Sciatic nerve (tissue), 2 donors: ENCODE results near the gene C9orf78. TPM values are rescaled to one million over a fixed set of nuclear protein-coding genes. Genes with fewer than 3 reads are reported as not detected.
"Not testable (repeated sequence)": the region's sequence is repeated elsewhere in the genome, so short reads cannot be mapped to it uniquely, and the experiment has no call there.

ENCODE experiments used
- ATAC-seq: fragments of 200-7000 bp; cut with Tn5 transposase; one replicate; pipeline ENCODE4 v1.9.1; 2020; ENCODE audit warnings: mild to moderate bottlenecking, moderate library complexity
- DNase-seq: peaks from one replicate; pipeline ENCODE4 v3.0.0-alpha.2; 2020; ENCODE audit warnings: low spot score
- intact Hi-C: fragments of 100-400 bp; cut with DNase I; formaldehyde crosslinking; loops from one replicate; pipeline ENCODE4 v1.14.2; 2022
- microRNA-seq: library from miRNA; unstranded; fragments of <30 nt; microRNA quantifications from one replicate; pipeline ENCODE4 v1.2.0, GENCODE V29; 2020
- total RNA-seq: library from RNA; stranded (reverse); fragmentation: NEBNext Ultra II Directional; extraction: Animal tissue kit (Norgen Biotek cat#: 25700); gene quantifications from one replicate; pipeline ENCODE4 v1.2.1, GENCODE V29; 2021
- donor health status: DM: no; HTN: no; CAD: no.
- donor health status: DM: no; HTN: no; CAD: no.

C9orf78 gene
- total RNA-seq, 1 donor from 2014 or later, result 38.6 TPM

DNA sequence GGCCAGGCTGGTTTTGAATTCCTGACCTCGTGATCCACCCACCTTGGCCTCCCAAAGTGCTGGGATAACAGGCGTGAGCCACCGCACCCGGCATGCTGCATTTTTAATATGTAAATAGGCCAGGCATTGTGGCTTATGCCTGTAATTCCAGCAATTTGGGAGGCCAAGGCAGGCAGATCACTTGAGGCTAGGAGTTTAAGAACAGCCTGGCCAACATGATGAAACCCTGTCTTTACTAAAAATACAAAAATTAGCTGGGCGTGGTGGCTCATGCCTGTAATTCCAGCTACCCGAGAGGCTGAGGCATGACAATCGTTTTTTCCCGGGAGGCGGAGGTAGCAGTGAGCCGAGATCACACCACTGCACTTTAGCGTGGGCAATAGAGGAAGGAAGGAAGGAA is 50.1 kb downstream of the C9orf78 start:
- DNase-seq, ATAC-seq: not testable (repeated sequence)
- intact Hi-C loops, result loop anchor here (5.0 kb wide), 2 partner anchors 43 to 143 kb away; partner anchors contain the start of gene ASB6

DNA sequence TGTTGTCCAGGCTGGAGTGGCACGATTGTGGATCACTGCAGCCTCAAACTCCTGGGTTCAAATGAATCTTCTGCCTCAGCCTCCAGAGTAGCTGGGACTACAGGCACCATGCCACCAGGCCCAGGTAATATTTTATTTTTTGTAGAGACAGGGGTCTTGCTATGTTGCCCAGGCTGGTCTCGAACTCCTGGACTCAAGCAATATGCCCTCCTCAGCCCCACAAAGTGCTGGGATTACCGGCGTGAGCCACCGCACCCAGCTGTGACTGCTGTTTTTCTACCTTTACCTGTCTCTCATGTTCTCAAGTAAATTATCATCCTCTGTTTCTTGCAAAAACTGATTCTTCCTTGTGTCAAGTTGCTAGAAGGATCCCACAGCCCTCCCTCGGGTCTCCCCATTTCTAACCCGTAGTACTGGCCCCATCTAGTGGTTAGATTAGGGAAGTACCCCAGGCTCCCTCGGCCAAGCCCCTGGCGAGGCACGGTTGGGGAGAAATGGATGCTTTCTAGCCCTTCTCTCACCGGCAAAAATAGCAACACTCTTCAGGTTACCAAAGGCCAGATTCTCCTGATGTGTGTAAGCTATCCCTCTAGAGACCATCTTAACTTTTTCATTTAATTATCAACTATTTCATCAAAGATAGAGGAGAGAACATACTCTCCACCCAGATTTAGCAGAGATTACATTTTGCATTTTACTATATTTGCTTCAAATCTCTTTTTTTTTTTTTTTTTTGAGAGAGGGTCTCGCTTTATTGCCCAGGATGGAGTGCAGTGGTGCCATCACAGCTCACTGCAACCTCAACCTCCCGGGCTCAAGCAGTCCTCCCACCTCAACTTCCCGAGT is 51.3 kb downstream of the C9orf78 start:
- intact Hi-C loops, result loop anchor here (5.0 kb wide), 2 partner anchors 41 to 141 kb away; partner anchors contain the start of gene ASB6
- peak; percentile 86 for DNase-seq
- peak; percentile 93 for ATAC-seq

DNA sequence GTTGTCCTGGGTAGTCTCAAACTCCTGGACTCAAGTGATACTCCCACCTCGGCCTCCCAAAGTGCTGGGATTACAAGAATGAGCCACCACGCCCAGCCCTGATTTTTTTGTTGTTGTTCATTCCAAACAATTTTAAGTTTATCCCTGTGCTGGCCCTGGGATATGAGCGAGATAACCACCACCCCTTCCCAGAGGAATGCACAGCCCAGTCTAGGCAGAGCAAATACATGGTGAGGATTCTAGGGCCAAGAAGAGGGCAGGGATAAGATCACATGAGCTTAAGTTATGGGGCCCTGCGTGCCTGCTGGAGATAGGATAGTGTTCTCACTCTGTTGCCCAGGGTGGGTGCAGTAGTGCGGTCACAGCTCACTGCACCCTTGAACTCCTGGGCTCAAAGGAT is 53.1 kb downstream of the C9orf78 start:
- intact Hi-C loops, result loop anchor here (5.0 kb wide), 2 partner anchors 40 to 140 kb away; partner anchors contain the start of gene ASB6
- ATAC-seq (no peak), DNase-seq (no peak)

DNA sequence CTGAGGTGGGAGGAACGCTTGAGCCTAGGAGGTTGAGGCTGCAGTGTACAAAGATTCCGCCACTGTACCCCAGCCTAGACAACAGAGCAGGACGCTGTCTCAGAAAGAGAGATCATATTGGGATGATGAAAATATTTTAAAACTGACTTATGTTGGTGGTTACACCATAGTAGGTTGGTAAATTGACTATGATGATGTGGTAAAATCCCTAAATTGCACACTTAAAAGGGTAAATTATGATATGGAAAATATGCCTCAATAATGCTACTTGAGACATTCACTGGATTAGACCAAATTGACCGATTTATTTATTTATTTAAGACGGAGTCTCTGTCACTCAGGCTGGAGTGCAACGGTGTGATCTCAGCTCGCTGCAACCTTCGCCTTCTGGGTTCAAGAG is 53.9 kb downstream of the C9orf78 start:
- DNase-seq, result no peak
- intact Hi-C loops, result loop anchor here (5.0 kb wide), 2 partner anchors 39 to 139 kb away; partner anchors contain the start of gene ASB6
- no peak for ATAC-seq

DNA sequence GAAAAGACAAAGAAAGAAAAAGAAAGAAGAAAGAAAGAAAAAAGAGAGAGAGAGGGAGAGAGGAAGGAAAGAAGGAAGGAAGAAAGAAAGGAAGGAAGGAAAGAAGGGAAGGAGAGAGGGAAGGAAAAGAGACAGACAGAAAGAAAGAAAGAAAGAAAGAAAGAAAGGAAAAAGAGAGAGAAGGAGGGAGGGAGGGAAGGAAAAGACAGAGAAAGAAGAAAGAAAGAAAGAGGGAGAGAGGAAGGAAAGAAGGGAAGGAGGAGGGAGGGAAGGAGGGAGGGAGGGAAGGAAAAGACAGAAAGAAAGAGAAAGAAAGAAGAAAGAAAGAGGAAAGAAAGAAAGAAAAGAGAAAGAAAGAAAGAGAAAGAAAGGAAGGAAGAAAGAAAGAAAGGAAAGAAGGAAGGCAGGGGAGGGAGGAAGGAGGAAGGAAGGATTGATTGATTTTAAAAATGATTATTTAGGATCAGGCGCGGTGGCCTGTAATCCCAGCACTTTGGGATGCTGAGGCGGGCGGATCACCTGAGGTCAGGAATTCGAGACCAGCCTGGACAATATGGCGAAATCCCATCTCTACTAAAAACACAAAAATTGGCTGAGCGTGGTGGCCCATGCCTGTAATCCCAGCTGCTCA is 55.4 kb downstream of the C9orf78 start:
- no peak for DNase-seq
- no peak for ATAC-seq
- intact Hi-C loops, result loop anchor here (5.0 kb wide), 2 partner anchors 37 to 137 kb away; partner anchors contain the start of gene ASB6

DNA sequence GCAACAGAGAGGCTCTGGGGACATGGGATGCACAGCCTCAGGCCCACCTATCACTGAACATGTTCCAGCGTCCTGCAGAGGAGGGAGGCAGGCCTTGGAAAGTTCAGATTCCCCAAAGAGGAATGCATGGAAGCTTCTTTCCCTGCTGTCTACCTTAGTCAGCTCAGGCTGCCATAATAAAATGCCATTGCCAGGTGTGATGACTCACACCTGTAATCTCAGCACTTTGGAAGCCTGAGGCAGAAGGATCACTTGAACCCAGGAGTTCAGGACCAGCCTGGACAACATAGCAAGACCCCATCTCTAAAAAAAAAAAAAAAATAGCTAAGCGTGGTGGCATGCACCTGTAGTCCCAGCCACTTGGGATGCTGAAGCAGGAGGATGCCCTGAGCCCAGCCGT is 56.6 kb downstream of the C9orf78 start:
- DNase-seq (no peak), ATAC-seq (no peak)
- intact Hi-C loops, result no loop called here

DNA sequence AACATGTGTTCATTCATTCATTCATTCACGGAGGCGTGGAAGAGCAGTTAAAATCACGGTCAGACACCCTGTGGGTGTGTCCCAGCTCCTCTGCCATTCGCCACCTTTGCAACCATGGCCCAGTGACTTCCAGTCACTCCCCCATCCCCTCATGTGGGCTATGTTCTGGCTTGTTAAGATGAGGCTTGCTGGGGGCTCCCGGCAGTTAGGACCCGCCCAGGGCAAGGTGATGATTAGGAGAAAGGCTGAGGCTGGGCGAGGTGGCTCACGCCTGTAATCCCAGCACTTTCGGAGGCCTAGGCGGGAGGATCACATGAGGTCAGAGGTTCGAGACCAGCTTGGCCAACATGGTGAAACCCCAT is 57.3 kb downstream of the C9orf78 start:
- DNase-seq, result no peak
- no peak for ATAC-seq
- intact Hi-C loops, result no loop called here

Small RNA genes within 50 kb of the gene (microRNA-seq; reads per million reads assigned to microRNA genes)
- not detected for gene MIR6855

Other genes starting within 250 kb of the C9orf78 start
- 2.2 TPM for gene C9orf50, start 214.2 kb downstream of the C9orf78 start, total RNA-seq
- gene NTMT1, start 209.1 kb downstream of the C9orf78 start, total RNA-seq, result 28.0 TPM
- 18.6 TPM for gene ASB6, start 193.1 kb downstream of the C9orf78 start, total RNA-seq
- gene PRRX2, start 169.6 kb downstream of the C9orf78 start, total RNA-seq, result 13.2 TPM
- gene PTGES, start 82.2 kb downstream of the C9orf78 start, total RNA-seq, result 23.3 TPM
- gene TOR1B, start 32.1 kb downstream of the C9orf78 start, total RNA-seq, result 15.7 TPM
- gene TOR1A, start 11.1 kb downstream of the C9orf78 start, total RNA-seq, result 24.6 TPM
- gene USP20, start 183 bp upstream of the C9orf78 start, total RNA-seq, result 28.7 TPM
- 132 TPM for gene FNBP1, start 207.9 kb upstream of the C9orf78 start, total RNA-seq
- 42.4 TPM for gene GPR107, start 218.6 kb upstream of the C9orf78 start, total RNA-seq